Measurements from ENCODE around the gene ACYP1.

ACYP1 gene

GRCh38 chr14:75060420-75060819 is 3.4 kb downstream of the ACYP1 start:
- Mint-ChIP-seq H3K36me3 (ENCODE audit: insufficient read depth) (peaks cover 13% of the 10 kb centered on the region), H3K27ac (no peak overlapping the region), H3K4me3 (no peak overlapping the region), H3K4me1 (ENCODE audit: low read depth in 2 of 2) (peaks cover 16 to 23% of the 10 kb centered on the region in 2 donors), H3K27me3 (no peaks in the 10 kb centered on the region), H3K9me3 (no peaks in the 10 kb centered on the region)
- DNase-seq (no peak), ATAC-seq (replicated peaks) (no peak)

GRCh38 chr14:75059642-75060041 is 4.2 kb downstream of the ACYP1 start:
- ATAC-seq (replicated peaks): no peak
- H3K27ac Mint-ChIP-seq: peak overlapping the region in 1 of 2 donors; percentile 30
- no peaks in the 10 kb centered on the region for H3K27me3 Mint-ChIP-seq
- H3K9me3 Mint-ChIP-seq: no peaks in the 10 kb centered on the region
- DNase-seq: no peak
- peaks cover 16 to 23% of the 10 kb centered on the region in 2 donors for H3K4me1 Mint-ChIP-seq (ENCODE audit: low read depth in 2 of 2)
- peaks cover 16% of the 10 kb centered on the region for H3K36me3 Mint-ChIP-seq (ENCODE audit: insufficient read depth)
- no peak overlapping the region for H3K4me3 Mint-ChIP-seq

- H3K27ac Mint-ChIP-seq: no peak overlapping the region
- ATAC-seq (replicated peaks) (no peak), DNase-seq (no peak)
- H3K4me1 Mint-ChIP-seq (ENCODE audit: low read depth in 2 of 2): peaks cover 14 to 15% of the 10 kb centered on the region in 2 donors
- H3K4me3 Mint-ChIP-seq: no peak overlapping the region
- no peaks in the 10 kb centered on the region for H3K9me3 Mint-ChIP-seq
- H3K36me3 Mint-ChIP-seq (ENCODE audit: insufficient read depth): peaks cover 22% of the 10 kb centered on the region
- no peaks in the 10 kb centered on the region for H3K27me3 Mint-ChIP-seq
These were observed 9.4 kb downstream of the ACYP1 start for GRCh38 chr14:75054421-75054820.

GRCh38 chr14:75053396-75054291 is 10.2 kb downstream of the ACYP1 start:
- Mint-ChIP-seq H3K4me1 (ENCODE audit: low read depth in 2 of 2) (peaks cover 17 to 20% of the 10 kb centered on the region in 2 donors), H3K27ac (no peak overlapping the region), H3K27me3 (no peaks in the 10 kb centered on the region), H3K4me3 (no peak overlapping the region), H3K36me3 (ENCODE audit: insufficient read depth) (peaks cover 24% of the 10 kb centered on the region), H3K9me3 (no peaks in the 10 kb centered on the region)
- DNase-seq (no peak), ATAC-seq (replicated peaks) (no peak)

- H3K4me1 Mint-ChIP-seq (ENCODE audit: low read depth in 2 of 2): peaks cover 18 to 23% of the 10 kb centered on the region in 2 donors
- H3K27me3 Mint-ChIP-seq: no peaks in the 10 kb centered on the region
- H3K4me3 Mint-ChIP-seq: peak overlapping the region; percentile 90 to 93
- no peaks in the 10 kb centered on the region for H3K9me3 Mint-ChIP-seq
- peaks cover 24% of the 10 kb centered on the region for H3K36me3 Mint-ChIP-seq (ENCODE audit: insufficient read depth)
- no peak for ATAC-seq (replicated peaks)
- H3K27ac Mint-ChIP-seq: peak overlapping the region; percentile 96
- DNase-seq: no peak
These were observed 12.3 kb downstream of the ACYP1 start for GRCh38 chr14:75051556-75051899.

GRCh38 chr14:75050852-75051555 is 12.8 kb downstream of the ACYP1 start, which contains the start of gene MLH3:
Gene MLH3 (minus strand): TSS chr14:75051467. CDS start chr14:75049655, 1,812 bp downstream.
- H3K27ac Mint-ChIP-seq: peak within 1 kb of the TSS; percentile 96
- DNase-seq (peak; percentile 70 to 75 (median 74)), ATAC-seq (replicated peaks) (peak; percentile 88)
- no peaks in the 10 kb centered on the region for H3K27me3 Mint-ChIP-seq
- H3K36me3 Mint-ChIP-seq (ENCODE audit: insufficient read depth): peaks cover 22% of the 10 kb centered on the region
- H3K4me3 Mint-ChIP-seq: peak within 1 kb of the TSS; percentile 90 to 93
- H3K9me3 Mint-ChIP-seq: no peaks in the 10 kb centered on the region
- H3K4me1 Mint-ChIP-seq (ENCODE audit: low read depth in 2 of 2): peaks cover 21 to 27% of the 10 kb centered on the region in 2 donors

- Mint-ChIP-seq H3K36me3 (ENCODE audit: insufficient read depth) (peaks cover 15% of the 10 kb centered on the region), H3K4me1 (ENCODE audit: low read depth in 2 of 2) (peaks cover 23 to 36% of the 10 kb centered on the region in 2 donors), H3K27me3 (no peaks in the 10 kb centered on the region), H3K9me3 (no peaks in the 10 kb centered on the region), H3K27ac (peak overlapping the region; percentile 72 to 96), H3K4me3 (peak overlapping the region; percentile 90 to 93)
- no peak for ATAC-seq (replicated peaks)
- no peak for DNase-seq
These were observed 14.1 kb downstream of the ACYP1 start for GRCh38 chr14:75049731-75050201.

GRCh38 chr14:75049136-75049535 is 14.7 kb downstream of the ACYP1 start:
- DNase-seq: no peak
- peaks cover 23 to 42% of the 10 kb centered on the region in 2 donors for H3K4me1 Mint-ChIP-seq (ENCODE audit: low read depth in 2 of 2)

GRCh38 chr14:75048101-75048500 is 15.7 kb downstream of the ACYP1 start:
- H3K9me3 Mint-ChIP-seq: no peaks in the 10 kb centered on the region
- H3K4me1 Mint-ChIP-seq (ENCODE audit: low read depth in 2 of 2): peaks cover 23 to 42% of the 10 kb centered on the region in 2 donors
- no peaks in the 10 kb centered on the region for H3K27me3 Mint-ChIP-seq
- peaks cover 19% of the 10 kb centered on the region for H3K36me3 Mint-ChIP-seq (ENCODE audit: insufficient read depth)
- no peak for ATAC-seq (replicated peaks)
- H3K4me3 Mint-ChIP-seq: no peak overlapping the region
- H3K27ac Mint-ChIP-seq: no peak overlapping the region
- no peak for DNase-seq

More at GRCh38 chr14:75049136-75049535, 14.7 kb downstream of the ACYP1 start:
- Mint-ChIP-seq H3K27ac (no peak overlapping the region), H3K4me3 (no peak overlapping the region), H3K27me3 (no peaks in the 10 kb centered on the region), H3K36me3 (ENCODE audit: insufficient read depth) (peaks cover 15% of the 10 kb centered on the region), H3K9me3 (no peaks in the 10 kb centered on the region)
- no peak for ATAC-seq (replicated peaks)

- no peaks in the 10 kb centered on the region for H3K9me3 Mint-ChIP-seq
- ATAC-seq (replicated peaks) (no peak), DNase-seq (no peak)
- no peak overlapping the region for H3K4me3 Mint-ChIP-seq
- peaks cover 23 to 42% of the 10 kb centered on the region in 2 donors for H3K4me1 Mint-ChIP-seq (ENCODE audit: low read depth in 2 of 2)
- peaks cover 23% of the 10 kb centered on the region for H3K36me3 Mint-ChIP-seq (ENCODE audit: insufficient read depth)
- H3K27me3 Mint-ChIP-seq: no peaks in the 10 kb centered on the region
- H3K27ac Mint-ChIP-seq: no peak overlapping the region
These were observed 16.3 kb downstream of the ACYP1 start for GRCh38 chr14:75047506-75047905.

- peaks cover 23 to 42% of the 10 kb centered on the region in 2 donors for H3K4me1 Mint-ChIP-seq (ENCODE audit: low read depth in 2 of 2)
- ATAC-seq (replicated peaks): no peak
- no peaks in the 10 kb centered on the region for H3K9me3 Mint-ChIP-seq
- peaks cover 22% of the 10 kb centered on the region for H3K36me3 Mint-ChIP-seq (ENCODE audit: insufficient read depth)
- H3K27me3 Mint-ChIP-seq: no peaks in the 10 kb centered on the region
- no peak overlapping the region for H3K27ac Mint-ChIP-seq
- DNase-seq: no peak
- no peak overlapping the region for H3K4me3 Mint-ChIP-seq
These were observed 16.9 kb downstream of the ACYP1 start for GRCh38 chr14:75046899-75047298.

GRCh38 chr14:75046275-75046674 is 17.5 kb downstream of the ACYP1 start:
- H3K27me3 Mint-ChIP-seq: no peaks in the 10 kb centered on the region
- no peaks in the 10 kb centered on the region for H3K9me3 Mint-ChIP-seq
- H3K4me3 Mint-ChIP-seq: no peak overlapping the region
- no peak for DNase-seq
- ATAC-seq (replicated peaks): no peak
- H3K36me3 Mint-ChIP-seq (ENCODE audit: insufficient read depth): peaks cover 16% of the 10 kb centered on the region
- peaks cover 19 to 40% of the 10 kb centered on the region in 2 donors for H3K4me1 Mint-ChIP-seq (ENCODE audit: low read depth in 2 of 2)
- H3K27ac Mint-ChIP-seq: no peak overlapping the region

GRCh38 chr14:75044752-75045151 is 19.1 kb downstream of the ACYP1 start:
- H3K27ac Mint-ChIP-seq: no peak overlapping the region

More at GRCh38 chr14:75044752-75045151, 19.1 kb downstream of the ACYP1 start:
- DNase-seq: no peak
- no peak for ATAC-seq (replicated peaks)
- Mint-ChIP-seq H3K4me1 (ENCODE audit: low read depth in 2 of 2) (peaks cover 8 to 29% of the 10 kb centered on the region in 2 donors), H3K4me3 (no peak overlapping the region), H3K9me3 (no peaks in the 10 kb centered on the region), H3K36me3 (ENCODE audit: insufficient read depth) (peaks cover 18% of the 10 kb centered on the region), H3K27me3 (no peaks in the 10 kb centered on the region)
